ENCODE data around the gene PLEKHM3. TPM values are rescaled to one million over a fixed set of nuclear protein-coding genes. Genes with fewer than 3 reads are reported as not detected.

Gene PLEKHM3
- total and polyA plus RNA-seq, 2 experiments from 2014 or later: 6.7 to 8.0 TPM

DNA sequence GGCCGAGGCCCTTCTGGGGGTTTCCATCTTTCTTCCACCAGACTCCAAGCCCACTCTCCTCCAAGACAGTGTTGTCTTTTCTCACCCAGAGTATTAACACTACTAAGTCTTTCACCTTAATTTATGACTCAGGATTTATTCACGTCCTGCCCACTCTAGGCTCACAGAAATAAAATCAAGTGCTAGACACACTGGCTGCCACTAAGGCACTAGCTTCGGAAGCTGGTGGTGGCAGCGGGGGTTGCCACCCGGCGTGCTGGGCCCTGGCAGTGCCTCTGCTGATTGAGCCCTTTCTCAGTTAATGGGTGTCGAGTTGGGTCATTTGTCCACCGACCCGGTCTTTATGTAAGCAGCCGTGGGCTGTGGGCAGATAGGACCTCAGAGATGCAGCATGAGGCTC is 162.0 kb downstream of the PLEKHM3 start:
- DNase-seq (ENCODE audit: low read depth in 1 of 2, low spot score in 1 of 2): no peak
- H3K4me1 ChIP-seq (ENCODE audit: low read depth): no peaks in the 10 kb centered on the region
- no peak overlapping the region for H3K4me3 ChIP-seq
- TF ChIP-seq, protein P1, sequence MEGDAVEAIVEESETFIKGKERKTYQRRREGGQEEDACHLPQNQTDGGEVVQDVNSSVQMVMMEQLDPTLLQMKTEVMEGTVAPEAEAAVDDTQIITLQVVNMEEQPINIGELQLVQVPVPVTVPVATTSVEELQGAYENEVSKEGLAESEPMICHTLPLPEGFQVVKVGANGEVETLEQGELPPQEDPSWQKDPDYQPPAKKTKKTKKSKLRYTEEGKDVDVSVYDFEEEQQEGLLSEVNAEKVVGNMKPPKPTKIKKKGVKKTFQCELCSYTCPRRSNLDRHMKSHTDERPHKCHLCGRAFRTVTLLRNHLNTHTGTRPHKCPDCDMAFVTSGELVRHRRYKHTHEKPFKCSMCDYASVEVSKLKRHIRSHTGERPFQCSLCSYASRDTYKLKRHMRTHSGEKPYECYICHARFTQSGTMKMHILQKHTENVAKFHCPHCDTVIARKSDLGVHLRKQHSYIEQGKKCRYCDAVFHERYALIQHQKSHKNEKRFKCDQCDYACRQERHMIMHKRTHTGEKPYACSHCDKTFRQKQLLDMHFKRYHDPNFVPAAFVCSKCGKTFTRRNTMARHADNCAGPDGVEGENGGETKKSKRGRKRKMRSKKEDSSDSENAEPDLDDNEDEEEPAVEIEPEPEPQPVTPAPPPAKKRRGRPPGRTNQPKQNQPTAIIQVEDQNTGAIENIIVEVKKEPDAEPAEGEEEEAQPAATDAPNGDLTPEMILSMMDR (IDR thresholded peaks at IDR 0.05; ENCODE audit: low read depth, low read length): no peak
- H3K9me3 ChIP-seq (ENCODE audit: low read depth): no peaks in the 10 kb centered on the region
- H3K36me3 ChIP-seq: no peaks in the 10 kb centered on the region
- no peaks in the 10 kb centered on the region for H3K27me3 ChIP-seq
- H3K27ac ChIP-seq: no peak overlapping the region

DNA sequence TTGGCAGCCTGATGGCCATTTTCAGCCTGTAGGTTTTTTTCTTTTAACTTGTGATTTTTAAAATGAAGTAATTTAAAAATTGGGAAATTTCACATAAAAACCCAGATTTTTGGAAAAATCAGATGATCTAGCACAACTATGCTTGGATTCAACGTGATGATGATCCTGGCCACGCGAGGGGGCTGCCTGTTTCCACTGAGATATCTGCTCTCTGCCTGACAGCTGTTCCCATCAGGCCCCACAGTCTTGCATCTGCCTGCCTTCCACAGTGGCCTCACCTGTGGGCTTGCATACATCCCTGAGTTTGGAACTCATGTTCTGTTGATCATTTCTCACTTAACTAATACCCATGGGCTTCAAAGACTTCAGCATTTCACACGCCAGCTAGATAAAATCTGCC is 163.5 kb downstream of the PLEKHM3 start:
- H3K4me1 ChIP-seq (ENCODE audit: low read depth): no peaks in the 10 kb centered on the region
- H3K27ac ChIP-seq: no peak overlapping the region
- TF ChIP-seq, protein P1 (IDR thresholded peaks at IDR 0.05; ENCODE audit: low read depth, low read length): no peak
- H3K27me3 ChIP-seq: no peaks in the 10 kb centered on the region
- H3K36me3 ChIP-seq: no peaks in the 10 kb centered on the region
- no peaks in the 10 kb centered on the region for H3K9me3 ChIP-seq (ENCODE audit: low read depth)
- DNase-seq (ENCODE audit: low read depth in 1 of 2, low spot score in 1 of 2): no peak
- H3K4me3 ChIP-seq: no peak overlapping the region

DNA sequence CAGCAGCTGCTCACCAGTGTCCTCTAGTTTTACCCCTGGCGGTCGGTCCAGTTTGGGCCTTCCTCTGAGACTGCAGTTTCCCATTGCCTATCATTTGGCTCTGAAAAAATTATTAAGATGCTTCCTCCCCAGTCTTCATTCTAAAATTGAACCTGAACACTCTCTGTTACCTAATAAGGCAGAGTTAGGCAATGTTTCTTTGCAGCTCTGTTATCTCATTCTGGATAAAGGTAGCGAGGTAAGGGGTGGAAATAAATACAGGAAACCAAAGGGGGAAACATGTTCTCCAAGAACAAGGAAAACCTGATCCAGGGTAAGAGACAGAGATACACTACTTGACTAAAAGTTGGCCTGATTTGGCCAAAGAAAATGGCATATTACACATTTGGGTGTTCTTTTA is 164.6 kb downstream of the PLEKHM3 start:
- TF ChIP-seq, protein P1 (IDR thresholded peaks at IDR 0.05; ENCODE audit: low read depth, low read length): no peak
- H3K4me1 ChIP-seq (ENCODE audit: low read depth): no peaks in the 10 kb centered on the region
- H3K4me3 ChIP-seq: no peak overlapping the region
- no peak for DNase-seq (ENCODE audit: low read depth in 1 of 2, low spot score in 1 of 2)
- no peaks in the 10 kb centered on the region for H3K9me3 ChIP-seq (ENCODE audit: low read depth)
- H3K27me3 ChIP-seq: no peaks in the 10 kb centered on the region
- H3K36me3 ChIP-seq: no peaks in the 10 kb centered on the region
- peak overlapping the region; percentile 39 for H3K27ac ChIP-seq

GRCh38 chr2:207855591-207855990 is 169.7 kb downstream of the PLEKHM3 start:
- no peaks in the 10 kb centered on the region for H3K36me3 ChIP-seq

DNA sequence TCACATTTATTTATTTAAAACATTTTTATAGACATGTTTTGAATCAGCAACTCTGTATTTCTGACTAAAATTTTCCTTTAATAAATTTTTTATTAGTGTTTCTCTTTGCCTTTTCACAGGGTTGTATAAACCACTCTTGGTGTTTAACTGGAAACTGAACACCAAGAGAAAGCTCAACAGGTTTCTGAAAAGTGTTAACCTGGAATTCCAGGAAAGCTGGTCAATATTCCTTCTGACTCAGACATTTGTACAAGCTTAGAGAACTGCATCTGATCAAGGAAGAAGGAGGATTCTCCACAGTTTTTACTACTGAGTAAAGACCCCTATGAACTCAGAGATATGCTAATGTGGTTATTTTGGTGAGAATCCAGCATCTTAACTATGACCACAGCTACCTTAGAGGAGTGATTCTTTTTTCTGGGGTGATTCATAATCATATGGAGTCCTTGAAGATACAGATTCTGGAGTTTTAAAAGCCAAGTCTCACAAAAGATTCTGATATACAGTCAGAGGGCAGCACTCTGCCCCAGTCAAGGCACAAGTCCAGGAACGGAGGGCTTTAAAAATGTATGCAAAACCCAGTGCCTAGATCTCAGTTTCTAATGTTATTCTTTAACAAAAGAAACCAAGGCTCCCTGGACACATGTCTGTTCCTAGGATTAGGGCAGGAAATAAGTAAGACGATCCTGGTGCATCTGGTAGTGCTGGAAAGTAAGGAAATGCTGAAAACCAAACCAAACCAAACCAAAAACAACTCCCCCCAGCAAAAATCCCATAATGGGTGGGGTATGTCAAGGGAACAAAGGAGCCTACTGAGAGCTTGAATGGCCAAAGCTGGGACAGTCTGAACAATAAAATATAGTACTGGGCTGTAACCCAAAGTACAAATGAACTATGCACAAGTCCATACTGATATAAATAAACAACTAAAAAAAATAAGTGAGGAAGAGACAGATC is 170.6 kb downstream of the PLEKHM3 start:
- no peaks in the 10 kb centered on the region for H3K36me3 ChIP-seq
- no peak overlapping the region for H3K4me3 ChIP-seq
- DNase-seq (ENCODE audit: low read depth in 1 of 2, low spot score in 1 of 2): peak in 1 of 2 donors; percentile 23
- TF ChIP-seq, protein P1 (IDR thresholded peaks at IDR 0.05; ENCODE audit: low read depth, low read length): no peak
- no peaks in the 10 kb centered on the region for H3K4me1 ChIP-seq (ENCODE audit: low read depth)
- H3K27me3 ChIP-seq: no peaks in the 10 kb centered on the region
- no peak overlapping the region for H3K27ac ChIP-seq
- no peaks in the 10 kb centered on the region for H3K9me3 ChIP-seq (ENCODE audit: low read depth)

More at GRCh38 chr2:207855591-207855990, 169.7 kb downstream of the PLEKHM3 start:
- no peak overlapping the region for H3K4me3 ChIP-seq
- H3K27ac ChIP-seq: no peak overlapping the region
- TF ChIP-seq, protein P1 (IDR thresholded peaks at IDR 0.05; ENCODE audit: low read depth, low read length): no peak
- DNase-seq (ENCODE audit: low read depth in 1 of 2, low spot score in 1 of 2): no peak
- H3K4me1 ChIP-seq (ENCODE audit: low read depth): no peaks in the 10 kb centered on the region
- H3K27me3 ChIP-seq: no peaks in the 10 kb centered on the region
- H3K9me3 ChIP-seq (ENCODE audit: low read depth): no peaks in the 10 kb centered on the region
